K562 (cell line): ENCODE data around the gene STAB2.

Source experiments
- EP300 ChIP-seq: IDR thresholded peaks from 2 replicates; pipeline ENCODE4 v1.6.1; 2012; ENCODE audit warnings: low read length, improper control_type of control experiment
- POLR2AphosphoS5 ChIP-seq: IDR thresholded peaks from 2 replicates; pipeline ENCODE4 v1.6.1; 2011; ENCODE audit warnings: mild to moderate bottlenecking, low read depth, low read length, moderate library complexity; ENCODE audit not compliant: control insufficient read depth, insufficient read depth
- RBBP5 ChIP-seq: fragments of 200-600 bp; sonication (generic); IDR thresholded peaks from 2 replicates; pipeline ENCODE4 v1.6.1; 2012; ENCODE audit warnings: borderline replicate concordance, mild to moderate bottlenecking, low read length, control low read depth, inconsistent platforms; ENCODE audit not compliant: insufficient read depth, poor library complexity, severe bottlenecking
- RNF2 ChIP-seq: sonication (generic); IDR thresholded peaks from 2 replicates; pipeline ENCODE4 v1.6.1; 2016
- SMARCC2 ChIP-seq: fragments of 450-650 bp; IDR thresholded peaks from 2 replicates; pipeline ENCODE4 v1.6.1; 2017; ENCODE audit warnings: antibody characterized with exemption, moderate library complexity, mild to moderate bottlenecking, low read depth
- TCF7 ChIP-seq: sonication (generic); IDR thresholded peaks from 2 replicates; pipeline ENCODE4 v1.6.1; 2016; ENCODE audit warnings: antibody characterized with exemption, borderline replicate concordance
- TGIF2 ChIP-seq: sonication (generic); formaldehyde crosslinking; IDR thresholded peaks from 2 replicates; pipeline ENCODE4 v1.8.1; 2022; ENCODE audit warnings: mild to moderate bottlenecking, missing genetic modification reagents, moderate library complexity
- TSC22D4 ChIP-seq: fragments of 450-650 bp; IDR thresholded peaks from 2 replicates; pipeline ENCODE4 v1.6.1; 2016; ENCODE audit warnings: missing genetic modification characterization, missing biosample characterization, control low read depth
- USF2 ChIP-seq: sonication (generic); formaldehyde crosslinking; IDR thresholded peaks from 2 replicates; pipeline ENCODE4 v1.5.0; 2020; ENCODE audit warnings: missing genetic modification reagents
- TF ChIP-seq, protein P1 (sequence below): sonication (generic); formaldehyde crosslinking; IDR thresholded peaks from 2 replicates; pipeline ENCODE4 v1.9.0; 2022; ENCODE audit warnings: mild to moderate bottlenecking, missing genetic modification reagents
- TF ChIP-seq, protein P2 (sequence below): sonication (generic); formaldehyde crosslinking; IDR thresholded peaks from 2 replicates; pipeline ENCODE4 v1.8.0; 2022; ENCODE audit warnings: mild to moderate bottlenecking, low read depth, missing genetic modification reagents

- TF ChIP-seq, protein P1, sequence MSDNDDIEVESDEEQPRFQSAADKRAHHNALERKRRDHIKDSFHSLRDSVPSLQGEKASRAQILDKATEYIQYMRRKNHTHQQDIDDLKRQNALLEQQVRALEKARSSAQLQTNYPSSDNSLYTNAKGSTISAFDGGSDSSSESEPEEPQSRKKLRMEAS = no peak
- TF ChIP-seq RNF2 = no peak
- TF ChIP-seq POLR2AphosphoS5 = no peak
- TF ChIP-seq RBBP5 = no peak
- TF ChIP-seq TGIF2 (CRISPR knock-in tag) = no peak
- no peak for TF ChIP-seq USF2
- TF ChIP-seq SMARCC2 = no peak
- no peak for TF ChIP-seq TSC22D4 (tag)
- TF ChIP-seq, protein P2, sequence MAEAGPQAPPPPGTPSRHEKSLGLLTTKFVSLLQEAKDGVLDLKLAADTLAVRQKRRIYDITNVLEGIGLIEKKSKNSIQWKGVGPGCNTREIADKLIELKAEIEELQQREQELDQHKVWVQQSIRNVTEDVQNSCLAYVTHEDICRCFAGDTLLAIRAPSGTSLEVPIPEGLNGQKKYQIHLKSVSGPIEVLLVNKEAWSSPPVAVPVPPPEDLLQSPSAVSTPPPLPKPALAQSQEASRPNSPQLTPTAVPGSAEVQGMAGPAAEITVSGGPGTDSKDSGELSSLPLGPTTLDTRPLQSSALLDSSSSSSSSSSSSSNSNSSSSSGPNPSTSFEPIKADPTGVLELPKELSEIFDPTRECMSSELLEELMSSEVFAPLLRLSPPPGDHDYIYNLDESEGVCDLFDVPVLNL (CRISPR knock-in tag) = no peak
- no peak for TF ChIP-seq EP300
- no peak for TF ChIP-seq TCF7
Observed at GRCh38 chr12:103762473-103762872, 175.4 kb downstream of the STAB2 start.
